K562 (cell line): ENCODE results near the gene SRCAP. TPM values are rescaled to one million over a fixed set of nuclear protein-coding genes. Genes with fewer than 3 reads are reported as not detected.
A peak's percentile ranks its signal among the peaks of the same experiment; 100 is the strongest.

ENCODE experiments used
- ATAC-seq: fragments of 200-7000 bp; cut with Tn5 transposase; 3 replicates; pipeline ENCODE4 v1.9.1; 2020; ENCODE audit warnings: moderate library complexity
- BruUV-seq: library from RNA; stranded (reverse); fragments of 400-500 nt; replicated peaks from 2 replicates; lab custom pipeline; 2021; lab: Mats Ljungman, UMichigan
- CTCF ChIA-PET: fragments of 300-600 bp; formaldehyde crosslinking; extraction: SDS; loops from one replicate; lab custom pipeline; 2021; ENCODE audit warnings: low intra/inter-chr PET ratio; lab: Yijun Ruan, JAX
- POLR2A ChIA-PET: fragments of 300-600, 350-650 bp; sonication (Branson Sonifier 250); formaldehyde crosslinking; extraction: SDS; loops from one replicate; lab custom pipeline; 2021; ENCODE audit warnings: antibody characterized with exemption, inconsistent platforms; lab: Yijun Ruan, JAX
- DNase-seq, 4 experiments: peaks; one replicate each; pipeline versions ENCODE4 v3.0.0 to v3.0.0-alpha.2; 2011 to 2018; ENCODE audit warnings: low spot score in 3 of 4, mixed read lengths in 3 of 4; ENCODE audit errors: extremely low read depth in 1 of 4
- FAIRE-seq: peaks from 2 replicates; lab custom pipeline; 2011; peaks lifted over from hg19 to GRCh38; lab: Jason Lieb, UNC
- H2AFZ ChIP-seq: 2 replicates; pipeline ENCODE4 v1.6.0; 2011; ENCODE audit warnings: low read depth, low read length, control low read depth, inconsistent platforms
- H3K27ac ChIP-seq: fragments of 200-600 bp; 3 replicates; pipeline ENCODE4 v1.8.0; 2011; ENCODE audit warnings: low read depth, mild to moderate bottlenecking, control low read depth, inconsistent platforms, low read length, moderate library complexity, mixed read lengths; ENCODE audit errors: extremely low read depth
- H3K27me3 ChIP-seq, 2 experiments: fragments of 300-600 bp in 1 of 2; 2 replicates in 1 of 2; 3 replicates in 1 of 2; pipeline versions ENCODE4 v1.6.0 to v1.8.0; 2011; ENCODE audit warnings: inconsistent platforms in 2 of 2, low read length in 2 of 2, mild to moderate bottlenecking in 1 of 2, mixed read lengths in 1 of 2, moderate library complexity in 1 of 2; ENCODE audit not compliant: control insufficient read depth in 2 of 2, insufficient read depth in 2 of 2
- H3K36me3 ChIP-seq: fragments of 300-600 bp; 3 replicates; pipeline ENCODE4 v1.8.0; 2011; ENCODE audit warnings: mild to moderate bottlenecking, low read length, inconsistent platforms; ENCODE audit not compliant: control insufficient read depth, insufficient read depth
- H3K4me1 ChIP-seq, 2 experiments: fragments of 200-600 bp in 1 of 2; replicated peaks in 1 of 2; 2 replicates in 1 of 2; 3 replicates in 1 of 2; pipeline versions ENCODE4 v1.5.1 to v1.8.0; 2011; ENCODE audit warnings: inconsistent platforms in 2 of 2, low read length in 2 of 2, mild to moderate bottlenecking in 1 of 2, mixed read lengths in 1 of 2, moderate library complexity in 1 of 2; ENCODE audit not compliant: control insufficient read depth in 2 of 2, insufficient read depth in 2 of 2
- H3K4me2 ChIP-seq: 2 replicates; pipeline ENCODE4 v1.6.1; 2011; ENCODE audit warnings: low read length, control low read depth, inconsistent platforms, mixed read lengths; ENCODE audit not compliant: insufficient read depth
- H3K4me3 ChIP-seq: fragments of 200-600 bp; sonication (generic), shearing (Covaris generic); 2 replicates; pipeline ENCODE4 v1.5.1; 2016; ENCODE audit warnings: control low read depth, inconsistent platforms
- H3K79me2 ChIP-seq: fragments of 200-600 bp; 3 replicates; pipeline ENCODE4 v1.8.0; 2011; ENCODE audit warnings: low read length, inconsistent platforms; ENCODE audit not compliant: control insufficient read depth, insufficient read depth
- H3K9ac ChIP-seq, 2 experiments: 2 replicates each; pipeline versions ENCODE4 v1.6.0 to v1.6.1; 2011; ENCODE audit warnings: low read depth in 2 of 2, low read length in 2 of 2, control low read depth in 1 of 2, inconsistent platforms in 1 of 2, mild to moderate bottlenecking in 1 of 2, mixed read lengths in 1 of 2; ENCODE audit not compliant: insufficient read depth in 1 of 2
- H3K9me1 ChIP-seq: one replicate; pipeline ENCODE4 v1.6.0; 2011; ENCODE audit warnings: inconsistent platforms, mild to moderate bottlenecking, low read length, moderate library complexity; ENCODE audit not compliant: control insufficient read depth, insufficient read depth
- H3K9me3 ChIP-seq: replicated peaks from 2 replicates; pipeline ENCODE4 v1.5.1; 2011; ENCODE audit warnings: low read depth, low read length, inconsistent platforms; ENCODE audit not compliant: control insufficient read depth, insufficient read depth
- H4K20me1 ChIP-seq: replicated peaks from 2 replicates; pipeline ENCODE4 v1.6.1; 2011; ENCODE audit warnings: low read length, inconsistent platforms, mixed read lengths; ENCODE audit not compliant: control insufficient read depth, insufficient read depth
- DIDO1 ChIP-seq: fragments of 450-650 bp; IDR thresholded peaks from 2 replicates; pipeline ENCODE4 v1.6.1; 2016; ENCODE audit warnings: low read depth, missing biosample characterization, missing genetic modification characterization
- NFIC ChIP-seq: fragments of 450-650 bp; IDR thresholded peaks from 2 replicates; pipeline ENCODE4 v1.6.1; 2017; ENCODE audit warnings: mild to moderate bottlenecking, inconsistent platforms
- POLR2AphosphoS5 ChIP-seq: IDR thresholded peaks from 2 replicates; pipeline ENCODE4 v1.6.1; 2011; ENCODE audit warnings: mild to moderate bottlenecking, low read depth, low read length, moderate library complexity; ENCODE audit not compliant: control insufficient read depth, insufficient read depth
- POLR2G ChIP-seq: fragments of 200-400 bp; formaldehyde crosslinking; IDR thresholded peaks from 2 replicates; pipeline ENCODE4 v1.6.1; 2017; ENCODE audit warnings: low read depth, mild to moderate bottlenecking, antibody characterized with exemption, low read length, moderate library complexity
- RBBP5 ChIP-seq: fragments of 200-600 bp; sonication (generic); IDR thresholded peaks from 2 replicates; pipeline ENCODE4 v1.6.1; 2012; ENCODE audit warnings: borderline replicate concordance, mild to moderate bottlenecking, low read length, control low read depth, inconsistent platforms; ENCODE audit not compliant: insufficient read depth, poor library complexity, severe bottlenecking
- RBFOX2 ChIP-seq: fragments of 200-400 bp; formaldehyde crosslinking; IDR thresholded peaks from 2 replicates; pipeline ENCODE4 v1.6.1; 2017; ENCODE audit warnings: low read depth, mild to moderate bottlenecking, low read length, moderate library complexity
- SIX5 ChIP-seq, 2 experiments: IDR thresholded peaks; 2 replicates each; pipeline ENCODE4 v1.6.1; 2011; ENCODE audit warnings: low read length in 2 of 2, borderline replicate concordance in 1 of 2, low read depth in 1 of 2, mild to moderate bottlenecking in 1 of 2, moderate library complexity in 1 of 2; ENCODE audit not compliant: insufficient read depth in 1 of 2
- ZNF79 ChIP-seq: fragments of 250-450 bp; sonication (Bioruptor Pico); IDR thresholded peaks from 2 replicates; pipeline ENCODE4 v1.4.0; 2020; ENCODE audit warnings: low read depth, mild to moderate bottlenecking, moderate library complexity
- WGBS: fragments of 100-300 bp; shearing (Covaris generic); methylation state at CpG from one replicate; pipeline ENCODE4 v1.1.6; 2016; ENCODE audit warnings: low coverage, mixed read lengths; ENCODE audit not compliant: insufficient coverage; ENCODE audit errors: missing lambda C conversion rate; 5-methylcytosine and 5-hydroxymethylcytosine counted together
- in situ Hi-C: fragments of 300-500 bp; cut with MboI; formaldehyde crosslinking; loops from 4 replicates; pipeline ENCODE4 v1.15.0; 2018; ENCODE audit warnings: inconsistent platforms, mixed read lengths
- intact Hi-C: fragments of 100-400 bp; cut with micrococcal nuclease; formaldehyde crosslinking; loops from 2 replicates; pipeline ENCODE4 v1.14.2; 2022
- polyA plus RNA-seq, 8 experiments: library from polyadenylated mRNA; depleted of rRNA in 4 of 8; stranded (reverse) in 5 of 8; unstranded in 3 of 8; fragments of >200 nt; fragmentation: Nextera tagmentation in 2 of 8; fragmentation: Illumina TruSeq in 1 of 8; extraction: Ambion mirVana in 2 of 8; extraction: Trizol in 1 of 8; gene quantifications; 2 replicates each; pipeline versions ENCODE4 v1.2.1 to v1.2.3, GENCODE V29; 2011 to 2014; ENCODE audit warnings: inconsistent platforms in 1 of 8, missing spikeins in 1 of 8
- total RNA-seq, 7 experiments: library from RNA; depleted of rRNA in 6 of 7; stranded (reverse); fragments of >200 nt in 6 of 7; fragmentation: Illumina TruSeq in 2 of 7; extraction: Trizol in 2 of 7; gene quantifications; 2 replicates each; pipeline versions ENCODE4 v1.2.1 to v1.2.3, GENCODE V29; 2011 to 2021; ENCODE audit warnings: low replicate concordance in 1 of 7
- TF ChIP-seq, protein P1 (sequence below): IDR thresholded peaks from 3 replicates; pipeline ENCODE4 v1.6.1; 2011; ENCODE audit warnings: borderline replicate concordance, mild to moderate bottlenecking; ENCODE audit not compliant: insufficient read length, insufficient read depth
- TF ChIP-seq, protein P2 (sequence below): sonication (generic); formaldehyde crosslinking; IDR thresholded peaks from 2 replicates; pipeline ENCODE4 v1.8.0; 2022; ENCODE audit warnings: mild to moderate bottlenecking, missing genetic modification reagents

Gene SRCAP
- total and polyA plus RNA-seq, 9 of the 15 experiments (the other 6 are each of a cell fraction or from before 2014, with no cell fraction given), result 0.21 to 62.6 (median 5.8) TPM

DNA sequence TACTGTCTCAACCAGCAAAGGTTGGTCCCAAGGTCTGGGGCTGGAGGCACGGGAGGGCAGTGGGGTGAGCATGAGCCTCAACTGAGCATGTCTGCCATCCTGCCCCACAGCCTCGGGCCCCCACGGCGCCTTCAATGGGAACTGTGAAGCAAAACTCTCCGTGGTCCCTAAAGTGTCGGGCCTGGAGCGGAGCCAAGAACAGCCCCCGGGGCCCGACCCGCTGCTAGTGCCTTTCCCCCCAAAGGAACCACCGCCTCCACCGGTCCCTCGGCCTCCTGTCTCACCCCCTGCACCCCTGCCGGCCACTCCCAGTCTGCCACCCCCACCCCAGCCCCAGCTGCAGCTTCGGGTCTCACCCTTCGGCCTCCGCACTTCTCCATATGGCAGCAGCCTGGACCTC is 36.5 kb upstream of the SRCAP start:
- Histone ChIP-seq H4K20me1 (0 out of 2 replicates have a peak, but pooled peaks cover 4% of the 10 kb centered on the region), H3K4me3 (no peak overlapping the region), H3K36me3 (peaks cover 72% of the 10 kb centered on the region; the same call in 2 of the 3 replicates), H3K9me3 (no peaks in the 10 kb centered on the region), H3K4me1 (peaks cover 14 to 46% of the 10 kb centered on the region in 2 experiments; a peak in 4 of 5 replicates), H3K79me2 (peaks cover 48% of the 10 kb centered on the region), H2AFZ (no peak overlapping the region)
- 95% methylated on average over 16 of the region's 17 CpGs for WGBS
- BruUV-seq, result no TSS peak
- in situ Hi-C loops (no loop called here), intact Hi-C loops (no loop called here)
- ChIA-PET CTCF (no interaction called here), POLR2A (interaction anchor here (0.5 to 2.2 kb wide), 3 partner anchors 16 to 34 kb away, joined by 3 to 11 read pairs (median 3); no protein-coding TSS in a partner anchor)
- no peak for ATAC-seq
- no peak for FAIRE-seq
- TF ChIP-seq NFIC (0 out of 2 replicates have a peak, but pooled peaks have one; percentile 32), POLR2G (peak; percentile 42; the same call in 1 of the 2 replicates), POLR2AphosphoS5 (no peak), RBBP5 (no peak), DIDO1 (no peak), SIX5 (IDR thresholded peaks at IDR 0.05; ENCODE audit: borderline replicate concordance in 1 of 2, insufficient read depth in 1 of 2, low read depth in 1 of 2, low read length in 2 of 2) (no peak), ZNF79 (CRISPR knock-in tag) (no peak), RBFOX2 (0 out of 2 replicates have a peak, but pooled peaks have one; percentile 38)
- TF ChIP-seq, protein P1, sequence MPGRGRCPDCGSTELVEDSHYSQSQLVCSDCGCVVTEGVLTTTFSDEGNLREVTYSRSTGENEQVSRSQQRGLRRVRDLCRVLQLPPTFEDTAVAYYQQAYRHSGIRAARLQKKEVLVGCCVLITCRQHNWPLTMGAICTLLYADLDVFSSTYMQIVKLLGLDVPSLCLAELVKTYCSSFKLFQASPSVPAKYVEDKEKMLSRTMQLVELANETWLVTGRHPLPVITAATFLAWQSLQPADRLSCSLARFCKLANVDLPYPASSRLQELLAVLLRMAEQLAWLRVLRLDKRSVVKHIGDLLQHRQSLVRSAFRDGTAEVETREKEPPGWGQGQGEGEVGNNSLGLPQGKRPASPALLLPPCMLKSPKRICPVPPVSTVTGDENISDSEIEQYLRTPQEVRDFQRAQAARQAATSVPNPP, result no peak
- TF ChIP-seq, protein P2, sequence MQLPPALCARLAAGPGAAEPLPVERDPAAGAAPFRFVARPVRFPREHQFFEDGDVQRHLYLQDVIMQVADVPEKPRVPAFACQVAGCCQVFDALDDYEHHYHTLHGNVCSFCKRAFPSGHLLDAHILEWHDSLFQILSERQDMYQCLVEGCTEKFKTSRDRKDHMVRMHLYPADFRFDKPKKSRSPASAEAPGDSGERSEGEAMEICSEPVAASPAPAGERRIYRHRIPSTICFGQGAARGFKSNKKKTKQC (CRISPR knock-in tag), result no peak
- TF ChIP-seq, all 486 proteins: peak for 3
- Histone ChIP-seq H3K9me1 (peaks cover 4% of the 10 kb centered on the region), H3K27me3 (no peaks in the 10 kb centered on the region), H3K4me2 (no peak overlapping the region), H3K9ac (peak overlapping the region in 1 of 2 experiments; percentile 59; a peak in 1 of 4 replicates), H3K27ac (no peak overlapping the region)
- DNase-seq, result peak in 2 of 4 experiments; percentile 10 to 16
